NOMO-1 treated with DMSO at 0.1 percent for 48 hours (cell line): ENCODE data around the gene CEP152.

Source experiments
- DNase-seq: peaks from one replicate; lab custom pipeline; 2025; ENCODE audit not compliant: unreplicated experiment; lab: John Stamatoyannopoulos, UW

Gene CEP152

GRCh38 chr15:48710952-48711495, 99.8 kb downstream of the CEP152 start:
- DNase-seq: no peak

- DNase-seq: no peak
Measured at GRCh38 chr15:48708641-48709040, 102.2 kb downstream of the CEP152 start.

GRCh38 chr15:48705381-48705780, 105.5 kb downstream of the CEP152 start:
- no peak for DNase-seq

GRCh38 chr15:48703544-48703943, 107.3 kb downstream of the CEP152 start:
- no peak for DNase-seq

GRCh38 chr15:48702569-48703236, 108.2 kb downstream of the CEP152 start:
- no peak for DNase-seq

GRCh38 chr15:48696627-48697312, 114.1 kb downstream of the CEP152 start:
- DNase-seq: no peak

GRCh38 chr15:48695827-48696573, 114.9 kb downstream of the CEP152 start:
- DNase-seq: no peak

- no peak for DNase-seq
Measured at GRCh38 chr15:48695088-48695826, 115.6 kb downstream of the CEP152 start.

GRCh38 chr15:48693484-48693883, 117.4 kb downstream of the CEP152 start:
- no peak for DNase-seq

GRCh38 chr15:48688493-48688892, 122.4 kb downstream of the CEP152 start:
- DNase-seq: no peak
